HepG2 (cell line): ENCODE results near the gene TBC1D14. TPM values are rescaled to one million over a fixed set of nuclear protein-coding genes. Genes with fewer than 3 reads are reported as not detected.
A peak's percentile ranks its signal among the peaks of the same experiment; 100 is the strongest.

Source experiments
- ARNT ChIP-seq: fragments of 450-650 bp; IDR thresholded peaks from 2 replicates; pipeline ENCODE4 v1.6.1; 2017
- CAMTA2 ChIP-seq: sonication (generic); formaldehyde crosslinking; IDR thresholded peaks from 2 replicates; pipeline ENCODE4 v1.4.0; 2020; ENCODE audit warnings: mild to moderate bottlenecking, missing genetic modification reagents, borderline replicate concordance
- EED ChIP-seq: sonication (generic); formaldehyde crosslinking; IDR thresholded peaks from 2 replicates; pipeline ENCODE4 v1.5.0; 2020; ENCODE audit warnings: mild to moderate bottlenecking, missing genetic modification reagents
- FOSL1 ChIP-seq: sonication (generic); formaldehyde crosslinking; IDR thresholded peaks from 2 replicates; pipeline ENCODE4 v1.9.0; 2021; ENCODE audit warnings: missing genetic modification reagents, borderline replicate concordance
- GABPB1 ChIP-seq: IDR thresholded peaks from 2 replicates; pipeline ENCODE4 v1.6.1; 2016; ENCODE audit warnings: mild to moderate bottlenecking, missing genetic modification reagents, moderate library complexity, missing compliant biosample characterization
- GTF2F1 ChIP-seq: fragments of 150-350 bp; IDR thresholded peaks from 2 replicates; pipeline ENCODE4 v1.6.1; 2014; ENCODE audit warnings: low read length
- HNF4A ChIP-seq: sonication (generic); formaldehyde crosslinking; IDR thresholded peaks from 2 replicates; pipeline ENCODE4 v1.4.0; 2020; ENCODE audit warnings: missing genetic modification reagents
- KMT2B ChIP-seq: IDR thresholded peaks from 2 replicates; pipeline ENCODE4 v1.6.1; 2016; ENCODE audit warnings: missing genetic modification reagents, missing compliant biosample characterization
- NKX3-1 ChIP-seq: sonication (generic); formaldehyde crosslinking; IDR thresholded peaks from 2 replicates; pipeline ENCODE4 v1.5.0; 2020; ENCODE audit warnings: missing genetic modification reagents
- RNF2 ChIP-seq: fragments of 450-650 bp; conservative IDR thresholded peaks from 2 replicates; pipeline ENCODE4 v1.6.1; 2016; ENCODE audit warnings: low read depth
- TEAD2 ChIP-seq: sonication (generic); formaldehyde crosslinking; IDR thresholded peaks from 2 replicates; pipeline ENCODE4 v1.9.0; 2021; ENCODE audit warnings: missing genetic modification reagents
- ZNF180 ChIP-seq: sonication (generic); formaldehyde crosslinking; IDR thresholded peaks from 2 replicates; pipeline ENCODE4 v1.4.0; 2020; ENCODE audit warnings: low read depth, missing genetic modification reagents, borderline replicate concordance
- ZNF24 ChIP-seq: fragments of 450-650 bp; IDR thresholded peaks from 2 replicates; pipeline ENCODE4 v1.6.1; 2017; ENCODE audit warnings: antibody characterized with exemption, mild to moderate bottlenecking
- ZNF572 ChIP-seq: sonication (generic); formaldehyde crosslinking; IDR thresholded peaks from 2 replicates; pipeline ENCODE4 v1.5.1; 2020; ENCODE audit warnings: mild to moderate bottlenecking, missing genetic modification reagents
- ZNF703 ChIP-seq: sonication (generic); formaldehyde crosslinking; IDR thresholded peaks from 2 replicates; pipeline ENCODE4 v1.5.1; 2020; ENCODE audit warnings: missing genetic modification reagents, mild to moderate bottlenecking, moderate library complexity, borderline replicate concordance
- ZNF746 ChIP-seq: sonication (generic); formaldehyde crosslinking; IDR thresholded peaks from 2 replicates; pipeline ENCODE4 v1.8.0; 2022; ENCODE audit warnings: mild to moderate bottlenecking, missing genetic modification reagents
- ZNF878 ChIP-seq: sonication (generic); formaldehyde crosslinking; IDR thresholded peaks from 2 replicates; pipeline ENCODE4 v1.8.1; 2023; ENCODE audit warnings: mild to moderate bottlenecking, missing genetic modification reagents, moderate library complexity
- polyA plus RNA-seq, 8 experiments: library from polyadenylated mRNA; depleted of rRNA in 3 of 8; stranded (reverse) in 7 of 8; unstranded in 1 of 8; fragments of >200 nt; fragmentation: Illumina TruSeq in 4 of 8; extraction: Trizol in 4 of 8; gene quantifications; 2 replicates each; pipeline versions ENCODE4 v1.2.1 to v1.2.3, GENCODE V29; 2011 to 2016; ENCODE audit warnings: low read depth in 4 of 8, missing spikeins in 1 of 8, mixed read lengths in 1 of 8; ENCODE audit not compliant: insufficient read depth in 1 of 8
- total RNA-seq, 5 experiments: library from RNA; depleted of rRNA; stranded (reverse); fragments of >200 nt; fragmentation: Illumina TruSeq; extraction: Trizol; gene quantifications; 2 replicates each; pipeline ENCODE4 v1.2.3, GENCODE V29; 2016; ENCODE audit warnings: low read depth in 1 of 5
- TF ChIP-seq, protein P1 (sequence below): sonication (generic); formaldehyde crosslinking; IDR thresholded peaks from 2 replicates; pipeline ENCODE4 v1.4.0; 2020; ENCODE audit warnings: mild to moderate bottlenecking, missing genetic modification reagents
- TF ChIP-seq, protein P2 (sequence below): sonication (generic); formaldehyde crosslinking; IDR thresholded peaks from 2 replicates; pipeline ENCODE4 v1.5.0; 2020; ENCODE audit warnings: missing genetic modification reagents
- TF ChIP-seq, protein P3 (sequence below): sonication (generic); formaldehyde crosslinking; IDR thresholded peaks from 2 replicates; pipeline ENCODE4 v1.4.0; 2020; ENCODE audit warnings: missing genetic modification reagents
- TF ChIP-seq, protein P4 (sequence below): IDR thresholded peaks from 2 replicates; pipeline ENCODE4 v1.6.1; 2016; ENCODE audit warnings: control low read depth

The TBC1D14 gene
- total and polyA plus RNA-seq, 2 of the 13 experiments (the other 11 are each of a cell fraction or from before 2014, with no cell fraction given), result 29.5 to 46.5 TPM

DNA sequence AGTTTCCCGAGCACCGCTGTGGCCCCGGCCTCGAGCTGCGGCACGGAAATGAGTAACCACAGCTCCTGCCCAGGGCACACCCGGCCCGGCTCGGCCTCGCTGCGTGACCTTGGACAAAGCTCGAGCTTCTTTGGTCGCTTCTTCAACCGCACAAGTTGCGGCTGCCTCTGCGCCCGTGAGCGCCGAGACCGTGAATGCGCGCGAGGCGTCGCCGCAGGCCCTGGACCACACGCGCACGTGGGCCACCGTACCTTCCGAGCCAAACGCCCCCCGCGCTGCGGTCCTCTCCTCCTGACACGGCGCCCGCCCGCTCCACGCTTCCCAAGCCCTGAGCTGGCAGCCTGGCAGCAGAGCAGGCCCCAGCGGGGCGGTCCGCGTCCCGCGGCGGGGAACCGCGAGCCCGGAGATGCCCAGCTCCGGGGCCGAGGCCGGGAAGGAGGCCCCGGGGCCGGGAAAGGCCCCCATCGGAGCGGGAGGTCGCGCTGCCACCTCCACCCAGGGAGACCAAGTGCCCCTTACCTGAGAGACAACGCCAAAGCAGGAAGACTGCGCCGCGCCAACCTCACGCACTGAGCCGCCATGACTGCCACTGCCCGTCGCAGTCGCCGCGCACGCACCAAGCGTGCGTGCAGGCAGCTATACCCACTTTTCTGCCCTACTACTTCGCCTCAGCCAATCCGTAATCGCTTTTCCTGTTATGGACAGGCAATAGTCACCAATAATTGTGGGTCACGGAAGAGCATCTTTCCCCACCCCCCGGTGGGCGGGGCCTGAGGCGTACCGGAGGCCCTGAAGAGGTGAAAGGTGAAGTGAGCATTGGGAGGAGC lies 158.0 kb downstream of the TBC1D14 start, which contains the start of gene GRPEL1 (continued):
- TF ChIP-seq, protein P1, sequence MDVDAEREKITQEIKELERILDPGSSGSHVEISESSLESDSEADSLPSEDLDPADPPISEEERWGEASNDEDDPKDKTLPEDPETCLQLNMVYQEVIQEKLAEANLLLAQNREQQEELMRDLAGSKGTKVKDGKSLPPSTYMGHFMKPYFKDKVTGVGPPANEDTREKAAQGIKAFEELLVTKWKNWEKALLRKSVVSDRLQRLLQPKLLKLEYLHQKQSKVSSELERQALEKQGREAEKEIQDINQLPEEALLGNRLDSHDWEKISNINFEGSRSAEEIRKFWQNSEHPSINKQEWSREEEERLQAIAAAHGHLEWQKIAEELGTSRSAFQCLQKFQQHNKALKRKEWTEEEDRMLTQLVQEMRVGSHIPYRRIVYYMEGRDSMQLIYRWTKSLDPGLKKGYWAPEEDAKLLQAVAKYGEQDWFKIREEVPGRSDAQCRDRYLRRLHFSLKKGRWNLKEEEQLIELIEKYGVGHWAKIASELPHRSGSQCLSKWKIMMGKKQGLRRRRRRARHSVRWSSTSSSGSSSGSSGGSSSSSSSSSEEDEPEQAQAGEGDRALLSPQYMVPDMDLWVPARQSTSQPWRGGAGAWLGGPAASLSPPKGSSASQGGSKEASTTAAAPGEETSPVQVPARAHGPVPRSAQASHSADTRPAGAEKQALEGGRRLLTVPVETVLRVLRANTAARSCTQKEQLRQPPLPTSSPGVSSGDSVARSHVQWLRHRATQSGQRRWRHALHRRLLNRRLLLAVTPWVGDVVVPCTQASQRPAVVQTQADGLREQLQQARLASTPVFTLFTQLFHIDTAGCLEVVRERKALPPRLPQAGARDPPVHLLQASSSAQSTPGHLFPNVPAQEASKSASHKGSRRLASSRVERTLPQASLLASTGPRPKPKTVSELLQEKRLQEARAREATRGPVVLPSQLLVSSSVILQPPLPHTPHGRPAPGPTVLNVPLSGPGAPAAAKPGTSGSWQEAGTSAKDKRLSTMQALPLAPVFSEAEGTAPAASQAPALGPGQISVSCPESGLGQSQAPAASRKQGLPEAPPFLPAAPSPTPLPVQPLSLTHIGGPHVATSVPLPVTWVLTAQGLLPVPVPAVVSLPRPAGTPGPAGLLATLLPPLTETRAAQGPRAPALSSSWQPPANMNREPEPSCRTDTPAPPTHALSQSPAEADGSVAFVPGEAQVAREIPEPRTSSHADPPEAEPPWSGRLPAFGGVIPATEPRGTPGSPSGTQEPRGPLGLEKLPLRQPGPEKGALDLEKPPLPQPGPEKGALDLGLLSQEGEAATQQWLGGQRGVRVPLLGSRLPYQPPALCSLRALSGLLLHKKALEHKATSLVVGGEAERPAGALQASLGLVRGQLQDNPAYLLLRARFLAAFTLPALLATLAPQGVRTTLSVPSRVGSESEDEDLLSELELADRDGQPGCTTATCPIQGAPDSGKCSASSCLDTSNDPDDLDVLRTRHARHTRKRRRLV (CRISPR knock-in tag), result no peak
- TF ChIP-seq TEAD2 (CRISPR knock-in tag), result no peak
- TF ChIP-seq FOSL1 (CRISPR knock-in tag), result no peak
- TF ChIP-seq ZNF746 (CRISPR knock-in tag), result 0 out of 2 replicates have a peak, but pooled peaks have one; percentile 20
- peak; percentile 78 for TF ChIP-seq EED (CRISPR knock-in tag)
- TF ChIP-seq, protein P2, sequence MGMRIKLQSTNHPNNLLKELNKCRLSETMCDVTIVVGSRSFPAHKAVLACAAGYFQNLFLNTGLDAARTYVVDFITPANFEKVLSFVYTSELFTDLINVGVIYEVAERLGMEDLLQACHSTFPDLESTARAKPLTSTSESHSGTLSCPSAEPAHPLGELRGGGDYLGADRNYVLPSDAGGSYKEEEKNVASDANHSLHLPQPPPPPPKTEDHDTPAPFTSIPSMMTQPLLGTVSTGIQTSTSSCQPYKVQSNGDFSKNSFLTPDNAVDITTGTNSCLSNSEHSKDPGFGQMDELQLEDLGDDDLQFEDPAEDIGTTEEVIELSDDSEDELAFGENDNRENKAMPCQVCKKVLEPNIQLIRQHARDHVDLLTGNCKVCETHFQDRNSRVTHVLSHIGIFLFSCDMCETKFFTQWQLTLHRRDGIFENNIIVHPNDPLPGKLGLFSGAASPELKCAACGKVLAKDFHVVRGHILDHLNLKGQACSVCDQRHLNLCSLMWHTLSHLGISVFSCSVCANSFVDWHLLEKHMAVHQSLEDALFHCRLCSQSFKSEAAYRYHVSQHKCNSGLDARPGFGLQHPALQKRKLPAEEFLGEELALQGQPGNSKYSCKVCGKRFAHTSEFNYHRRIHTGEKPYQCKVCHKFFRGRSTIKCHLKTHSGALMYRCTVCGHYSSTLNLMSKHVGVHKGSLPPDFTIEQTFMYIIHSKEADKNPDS (CRISPR knock-in tag), result no peak
- TF ChIP-seq CAMTA2 (CRISPR knock-in tag), result peak; percentile 75; the same call in 1 of the 2 replicates
- no peak for TF ChIP-seq ZNF180 (CRISPR knock-in tag)
- TF ChIP-seq ZNF703 (CRISPR knock-in tag), result peak; percentile 80; the same call in 1 of the 2 replicates
- TF ChIP-seq HNF4A (CRISPR knock-in tag), result no peak
- TF ChIP-seq NKX3-1, result peak; percentile 20; the same call in 1 of the 2 replicates
- TF ChIP-seq ZNF572 (CRISPR knock-in tag), result no peak
- TF ChIP-seq ZNF878 (CRISPR knock-in tag), result no peak
- TF ChIP-seq ARNT, result no peak
- TF ChIP-seq GTF2F1, result no peak
- TF ChIP-seq KMT2B, result peak; percentile 76
- TF ChIP-seq, protein P3, sequence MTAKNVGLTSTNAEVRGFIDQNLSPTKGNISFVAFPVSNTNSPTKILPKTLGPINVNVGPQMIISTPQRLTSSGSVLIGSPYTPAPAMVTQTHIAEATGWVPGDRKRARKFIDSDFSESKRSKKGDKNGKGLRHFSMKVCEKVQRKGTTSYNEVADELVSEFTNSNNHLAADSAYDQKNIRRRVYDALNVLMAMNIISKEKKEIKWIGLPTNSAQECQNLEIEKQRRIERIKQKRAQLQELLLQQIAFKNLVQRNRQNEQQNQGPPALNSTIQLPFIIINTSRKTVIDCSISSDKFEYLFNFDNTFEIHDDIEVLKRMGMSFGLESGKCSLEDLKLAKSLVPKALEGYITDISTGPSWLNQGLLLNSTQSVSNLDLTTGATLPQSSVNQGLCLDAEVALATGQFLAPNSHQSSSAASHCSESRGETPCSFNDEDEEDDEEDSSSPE, result peak; percentile 27; the same call in 1 of the 2 replicates
- TF ChIP-seq, protein P4, sequence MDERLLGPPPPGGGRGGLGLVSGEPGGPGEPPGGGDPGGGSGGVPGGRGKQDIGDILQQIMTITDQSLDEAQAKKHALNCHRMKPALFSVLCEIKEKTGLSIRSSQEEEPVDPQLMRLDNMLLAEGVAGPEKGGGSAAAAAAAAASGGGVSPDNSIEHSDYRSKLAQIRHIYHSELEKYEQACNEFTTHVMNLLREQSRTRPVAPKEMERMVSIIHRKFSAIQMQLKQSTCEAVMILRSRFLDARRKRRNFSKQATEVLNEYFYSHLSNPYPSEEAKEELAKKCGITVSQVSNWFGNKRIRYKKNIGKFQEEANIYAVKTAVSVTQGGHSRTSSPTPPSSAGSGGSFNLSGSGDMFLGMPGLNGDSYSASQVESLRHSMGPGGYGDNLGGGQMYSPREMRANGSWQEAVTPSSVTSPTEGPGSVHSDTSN (CRISPR knock-in tag), result peak; percentile 95
- TF ChIP-seq ZNF24, result no peak
- TF ChIP-seq GABPB1 (CRISPR knock-in tag), result peak; percentile 66
- peak; percentile 69 for TF ChIP-seq RNF2
